ENCODE results near the gene TBC1D7. TPM values are rescaled to one million over a fixed set of nuclear protein-coding genes. Genes with fewer than 3 reads are reported as not detected.

TBC1D7 gene
- total RNA-seq, 1 experiment from 2014 or later, result 152 TPM

DNA sequence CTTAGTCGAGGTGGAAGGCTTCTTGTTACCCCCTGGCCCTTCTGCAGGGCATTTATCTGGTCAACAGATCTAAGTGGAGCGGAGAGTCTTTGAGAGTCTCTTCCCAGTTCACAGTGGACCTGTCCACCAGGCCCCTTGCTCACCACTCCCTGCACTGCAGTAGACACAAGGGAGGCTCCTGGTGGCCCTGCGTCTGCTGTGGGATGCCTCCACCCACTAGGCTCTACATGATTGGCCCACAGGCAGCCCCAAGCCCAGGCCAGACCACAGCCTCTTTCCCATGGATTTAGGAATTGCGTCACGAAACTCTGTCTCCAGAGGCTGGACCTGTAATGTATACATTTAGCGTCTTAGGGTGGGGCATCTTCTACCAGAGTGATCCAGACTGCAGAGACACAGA, 28.4 kb downstream of the TBC1D7 start:
- peaks cover 16% of the 10 kb centered on the region for H3K4me1 Mint-ChIP-seq (ENCODE audit: low read depth, unreplicated experiment)
- CTCF ChIA-PET, result no interaction called here
- TF ChIP-seq, protein P1, sequence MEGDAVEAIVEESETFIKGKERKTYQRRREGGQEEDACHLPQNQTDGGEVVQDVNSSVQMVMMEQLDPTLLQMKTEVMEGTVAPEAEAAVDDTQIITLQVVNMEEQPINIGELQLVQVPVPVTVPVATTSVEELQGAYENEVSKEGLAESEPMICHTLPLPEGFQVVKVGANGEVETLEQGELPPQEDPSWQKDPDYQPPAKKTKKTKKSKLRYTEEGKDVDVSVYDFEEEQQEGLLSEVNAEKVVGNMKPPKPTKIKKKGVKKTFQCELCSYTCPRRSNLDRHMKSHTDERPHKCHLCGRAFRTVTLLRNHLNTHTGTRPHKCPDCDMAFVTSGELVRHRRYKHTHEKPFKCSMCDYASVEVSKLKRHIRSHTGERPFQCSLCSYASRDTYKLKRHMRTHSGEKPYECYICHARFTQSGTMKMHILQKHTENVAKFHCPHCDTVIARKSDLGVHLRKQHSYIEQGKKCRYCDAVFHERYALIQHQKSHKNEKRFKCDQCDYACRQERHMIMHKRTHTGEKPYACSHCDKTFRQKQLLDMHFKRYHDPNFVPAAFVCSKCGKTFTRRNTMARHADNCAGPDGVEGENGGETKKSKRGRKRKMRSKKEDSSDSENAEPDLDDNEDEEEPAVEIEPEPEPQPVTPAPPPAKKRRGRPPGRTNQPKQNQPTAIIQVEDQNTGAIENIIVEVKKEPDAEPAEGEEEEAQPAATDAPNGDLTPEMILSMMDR (IDR thresholded peaks at IDR 0.05; ENCODE audit: insufficient read depth in 1 of 2, low read depth in 1 of 2, low read length in 1 of 2, severe bottlenecking in 1 of 2, unreplicated experiment in 1 of 2), result no peak
- DNase-seq, result no peak
- no peak overlapping the region for H3K4me3 ChIP-seq (ENCODE audit: low read depth, low read length)
- H3K36me3 Mint-ChIP-seq (ENCODE audit: insufficient read depth, unreplicated experiment), result peaks cover 99% of the 10 kb centered on the region
- POLR2A ChIA-PET, result no interaction called here
- H3K9me3 Mint-ChIP-seq (ENCODE audit: unreplicated experiment), result no peaks in the 10 kb centered on the region
- no peak overlapping the region for H3K4me3 Mint-ChIP-seq (ENCODE audit: unreplicated experiment)
- intact Hi-C loops (cut with micrococcal nuclease; ENCODE audit: unreplicated experiment), result no loop called here
- H3K4me1 ChIP-seq, result no peaks in the 10 kb centered on the region
- no TSS peak for BruUV-seq (replicated peaks)
- no peak overlapping the region for H3K27ac Mint-ChIP-seq (ENCODE audit: unreplicated experiment)
- no peaks in the 10 kb centered on the region for H3K27me3 ChIP-seq (replicated peaks; ENCODE audit: control insufficient read depth, insufficient read depth, low read length)
- H3K9me3 ChIP-seq, result no peaks in the 10 kb centered on the region
- no peaks in the 10 kb centered on the region for H3K27me3 Mint-ChIP-seq (ENCODE audit: insufficient read depth, unreplicated experiment)
- H3K36me3 ChIP-seq (ENCODE audit: control insufficient read depth, insufficient read depth, low read length), result no peaks in the 10 kb centered on the region; the same call in none of the 2 replicates

DNA sequence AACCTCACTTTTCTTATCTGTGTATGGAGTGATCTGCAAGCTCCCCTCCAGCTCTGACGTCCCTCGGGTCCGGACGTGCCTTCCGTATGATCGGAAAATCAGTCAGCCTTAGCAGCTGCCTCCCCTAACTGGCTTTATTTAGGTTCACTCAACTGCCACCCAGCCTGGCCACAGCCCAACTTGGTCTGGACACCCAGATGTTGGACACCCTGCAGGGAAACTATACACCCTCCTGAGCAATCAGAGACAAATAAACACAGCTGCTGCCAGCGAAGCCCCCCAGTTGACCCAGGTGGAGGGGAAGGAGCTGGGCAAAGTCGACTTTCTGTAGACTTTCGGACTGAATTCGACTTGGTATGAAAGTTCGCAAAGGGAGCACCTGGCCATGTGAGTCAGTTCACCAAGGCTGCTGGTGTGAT, 28.9 kb downstream of the TBC1D7 start:
- no TSS peak for BruUV-seq (replicated peaks)
- Histone ChIP-seq H3K9me3 (no peaks in the 10 kb centered on the region), H3K27me3 (replicated peaks; ENCODE audit: control insufficient read depth, insufficient read depth, low read length) (no peaks in the 10 kb centered on the region), H3K36me3 (ENCODE audit: control insufficient read depth, insufficient read depth, low read length) (peaks cover 2% of the 10 kb centered on the region), H3K4me1 (no peaks in the 10 kb centered on the region), H3K4me3 (ENCODE audit: low read depth, low read length) (no peak overlapping the region)
- ChIA-PET POLR2A (no interaction called here), CTCF (no interaction called here)
- DNase-seq, result no peak
- intact Hi-C loops (cut with micrococcal nuclease; ENCODE audit: unreplicated experiment), result no loop called here
- H3K27ac Mint-ChIP-seq (ENCODE audit: unreplicated experiment), result no peak overlapping the region
- TF ChIP-seq, protein P1 (IDR thresholded peaks at IDR 0.05; ENCODE audit: insufficient read depth in 1 of 2, low read depth in 1 of 2, low read length in 1 of 2, severe bottlenecking in 1 of 2, unreplicated experiment in 1 of 2), result no peak
- H3K4me3 Mint-ChIP-seq (ENCODE audit: unreplicated experiment), result no peak overlapping the region
- H3K27me3 Mint-ChIP-seq (ENCODE audit: insufficient read depth, unreplicated experiment), result no peaks in the 10 kb centered on the region
- peaks cover 99% of the 10 kb centered on the region for H3K36me3 Mint-ChIP-seq (ENCODE audit: insufficient read depth, unreplicated experiment)
- H3K9me3 Mint-ChIP-seq (ENCODE audit: unreplicated experiment), result no peaks in the 10 kb centered on the region
- H3K4me1 Mint-ChIP-seq (ENCODE audit: low read depth, unreplicated experiment), result peaks cover 21% of the 10 kb centered on the region

DNA sequence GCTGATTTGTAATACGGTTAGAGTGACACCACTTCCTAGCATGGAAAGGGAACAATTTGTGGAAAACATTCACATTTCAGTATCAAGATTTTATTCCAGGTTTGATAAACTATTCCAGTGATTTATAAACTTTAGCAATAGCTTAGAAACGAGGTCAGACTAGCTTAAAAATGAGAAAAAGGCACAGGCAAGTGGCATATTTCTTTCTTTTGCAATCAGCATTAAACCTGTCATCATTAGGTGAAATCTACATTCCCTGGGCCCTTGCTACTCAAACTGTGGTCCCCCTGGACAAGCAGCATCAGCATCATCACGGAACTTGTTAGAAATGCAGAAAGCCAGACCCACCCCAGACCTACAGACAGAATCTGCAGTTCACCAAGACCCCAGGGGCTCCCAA, 29.9 kb downstream of the TBC1D7 start:
- POLR2A ChIA-PET, result no interaction called here
- H3K36me3 ChIP-seq (ENCODE audit: control insufficient read depth, insufficient read depth, low read length), result peaks cover 2% of the 10 kb centered on the region

More for the DNA sequence above, 29.9 kb downstream of the TBC1D7 start:
- intact Hi-C loops (cut with micrococcal nuclease; ENCODE audit: unreplicated experiment), result no loop called here
- CTCF ChIA-PET, result interaction anchor here (1.7 kb wide), 1 partner anchor 103 kb away, joined by 5 read pairs; no protein-coding TSS in a partner anchor
- Mint-ChIP-seq H3K27me3 (ENCODE audit: insufficient read depth, unreplicated experiment) (no peaks in the 10 kb centered on the region), H3K4me3 (ENCODE audit: unreplicated experiment) (no peak overlapping the region), H3K9me3 (ENCODE audit: unreplicated experiment) (no peaks in the 10 kb centered on the region), H3K27ac (ENCODE audit: unreplicated experiment) (no peak overlapping the region), H3K36me3 (ENCODE audit: insufficient read depth, unreplicated experiment) (peaks cover 99% of the 10 kb centered on the region), H3K4me1 (ENCODE audit: low read depth, unreplicated experiment) (peaks cover 28% of the 10 kb centered on the region)
- no peaks in the 10 kb centered on the region for H3K27me3 ChIP-seq (replicated peaks; ENCODE audit: control insufficient read depth, insufficient read depth, low read length)
- H3K4me1 ChIP-seq, result no peaks in the 10 kb centered on the region; the same call in 1 of the 2 replicates
- no peak overlapping the region for H3K4me3 ChIP-seq (ENCODE audit: low read depth, low read length)
- no TSS peak for BruUV-seq (replicated peaks)
- TF ChIP-seq, protein P1 (IDR thresholded peaks at IDR 0.05; ENCODE audit: insufficient read depth in 1 of 2, low read depth in 1 of 2, low read length in 1 of 2, severe bottlenecking in 1 of 2, unreplicated experiment in 1 of 2), result no peak
- H3K9me3 ChIP-seq, result no peaks in the 10 kb centered on the region
- DNase-seq, result no peak

Measured in Caco-2 (cell line).